Activated CD4-positive, alpha-beta memory T cell treated with anti-CD3 and anti-CD28 coated beads for 36 hours (primary cell): ENCODE measurements around the gene TCEA2. TPM values are rescaled to one million over a fixed set of nuclear protein-coding genes. Genes with fewer than 3 reads are reported as not detected.

Source experiments
- CTCF ChIA-PET: fragments of 350-600 bp; sonication (Branson Sonifier 250); formaldehyde crosslinking; loops from one replicate; lab custom pipeline; 2021; ENCODE audit warnings: antibody characterized with exemption, inconsistent platforms; lab: Charles Lee
- POLR2A ChIA-PET: fragments of 350-600 bp; sonication (Branson Sonifier 250); formaldehyde crosslinking; loops from one replicate; lab custom pipeline; 2021; ENCODE audit warnings: antibody characterized with exemption; lab: Charles Lee
- DNase-seq: peaks from one replicate; pipeline ENCODE4 v3.0.0-alpha.2; 2020
- H3K27ac Mint-ChIP-seq: one replicate; pipeline ENCODE4 v1.8.0; 2021; ENCODE audit warnings: mixed read lengths
- H3K27me3 Mint-ChIP-seq: one replicate; pipeline ENCODE4 v1.8.0; 2021; ENCODE audit warnings: mixed read lengths
- H3K36me3 Mint-ChIP-seq: one replicate; pipeline ENCODE4 v1.8.0; 2021; ENCODE audit warnings: mixed read lengths
- H3K4me1 Mint-ChIP-seq: one replicate; pipeline ENCODE4 v1.8.0; 2021; ENCODE audit warnings: low read depth, mixed read lengths
- H3K4me3 Mint-ChIP-seq: one replicate; pipeline ENCODE4 v1.8.0; 2021; ENCODE audit warnings: mild to moderate bottlenecking, mixed read lengths
- H3K9me3 Mint-ChIP-seq: one replicate; pipeline ENCODE4 v1.8.0; 2021; ENCODE audit warnings: mixed read lengths
- intact Hi-C: fragments of 100-400 bp; cut with micrococcal nuclease; formaldehyde crosslinking; loops from one replicate; pipeline ENCODE4 v1.15.1; 2023
- total RNA-seq, 2 experiments: library from RNA; stranded (reverse); gene quantifications; one replicate each; pipeline ENCODE4 v1.2.3, GENCODE V29; 2021

Gene TCEA2
- total RNA-seq, 2 experiments from 2014 or later, result 27.3 to 29.9 TPM

DNA sequence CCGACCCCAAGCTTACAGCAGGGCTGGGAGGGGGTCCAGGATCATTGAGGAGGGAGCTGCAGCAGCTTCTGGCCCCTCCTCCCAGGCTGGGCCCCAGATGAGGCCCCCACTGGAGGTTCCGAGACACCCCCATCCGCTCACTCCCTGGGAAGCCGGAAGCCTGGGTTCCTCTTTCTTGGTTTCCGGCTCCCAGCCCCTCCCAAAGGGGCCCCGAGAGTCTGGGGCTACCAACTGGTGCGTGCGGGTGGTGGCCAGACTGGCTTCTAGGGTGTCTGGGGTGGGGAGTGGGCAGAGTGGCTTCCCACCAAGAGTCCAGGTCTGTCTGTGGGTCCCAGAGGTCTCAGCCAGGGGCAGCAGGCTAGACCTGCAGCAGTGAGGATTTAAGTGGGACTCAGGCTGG is 14.1 kb downstream of the TCEA2 start:
- Mint-ChIP-seq H3K9me3 (no peaks in the 10 kb centered on the region), H3K27me3 (no peaks in the 10 kb centered on the region), H3K4me1 (peaks cover 15% of the 10 kb centered on the region), H3K27ac (peak overlapping the region; percentile 92), H3K4me3 (peak overlapping the region; percentile 90), H3K36me3 (peaks cover 3% of the 10 kb centered on the region)
- intact Hi-C loops, result loop anchor here (1.0 to 5.0 kb wide), 2 partner anchors 11 to 180 kb away; partner anchors contain the start of gene PCMTD2
- CTCF ChIA-PET, result interaction anchor here (0.6 to 3.6 kb wide), 4 partner anchors 14 to 123 kb away, joined by 3 to 18 read pairs (median 4); partner anchors contain the start of gene TCEA2
- peak; percentile 68 for DNase-seq
- POLR2A ChIA-PET, result interaction anchor here (1.5 to 1.7 kb wide), 3 partner anchors 11 to 179 kb away, joined by 3 to 5 read pairs (median 4); no protein-coding TSS in a partner anchor

- POLR2A ChIA-PET, result interaction anchor here (1.5 kb wide), 2 partner anchors 12 to 179 kb away, joined by 3 to 5 read pairs; no protein-coding TSS in a partner anchor
Observed at GRCh38 chr20:64077541-64077875, 14.5 kb downstream of the TCEA2 start.

GRCh38 chr20:64077876-64078551 is 15.0 kb downstream of the TCEA2 start:
- intact Hi-C loops, result loop anchor here (1.0 to 5.0 kb wide), 3 partner anchors 12 to 179 kb away; partner anchors contain the start of genes PCMTD2 and TCEA2

More at GRCh38 chr20:64077541-64077875, 14.5 kb downstream of the TCEA2 start:
- H3K4me3 Mint-ChIP-seq, result peak overlapping the region; percentile 90
- H3K27ac Mint-ChIP-seq, result peak overlapping the region; percentile 92
- no peak for DNase-seq
- intact Hi-C loops, result loop anchor here (1.0 to 5.0 kb wide), 2 partner anchors 11 to 180 kb away; partner anchors contain the start of gene PCMTD2
- CTCF ChIA-PET, result interaction anchor here (0.6 to 3.6 kb wide), 5 partner anchors 15 to 123 kb away, joined by 3 to 18 read pairs (median 4); partner anchors contain the start of gene TCEA2
- peaks cover 3% of the 10 kb centered on the region for H3K36me3 Mint-ChIP-seq
- H3K9me3 Mint-ChIP-seq, result no peaks in the 10 kb centered on the region
- peaks cover 17% of the 10 kb centered on the region for H3K4me1 Mint-ChIP-seq
- no peaks in the 10 kb centered on the region for H3K27me3 Mint-ChIP-seq

DNA sequence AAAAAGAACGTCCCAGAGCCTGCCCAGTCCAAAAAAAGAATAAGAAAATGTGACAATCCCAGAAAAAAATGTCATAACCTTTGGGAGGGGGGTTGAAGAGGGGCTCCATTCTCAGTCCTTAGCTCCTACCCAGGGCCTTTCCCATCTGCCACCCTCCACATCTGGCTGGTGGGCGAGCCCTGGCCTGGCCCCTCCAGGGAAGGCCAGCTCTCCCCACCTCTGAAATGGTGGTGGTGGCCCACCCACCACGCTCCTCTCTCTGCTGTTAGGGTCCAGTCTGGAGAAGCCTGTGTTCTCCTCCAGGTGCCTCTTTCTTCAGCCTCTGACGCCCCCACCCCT is 15.9 kb downstream of the TCEA2 start:
- Mint-ChIP-seq H3K9me3 (no peaks in the 10 kb centered on the region), H3K4me1 (peaks cover 24% of the 10 kb centered on the region), H3K27me3 (no peaks in the 10 kb centered on the region), H3K36me3 (peaks cover 3% of the 10 kb centered on the region), H3K27ac (peak overlapping the region; percentile 92), H3K4me3 (peak overlapping the region; percentile 90)
- intact Hi-C loops, result loop anchor here (1.0 to 5.0 kb wide), 2 partner anchors 16 to 178 kb away; partner anchors contain the start of genes PCMTD2 and TCEA2
- no peak for DNase-seq
- POLR2A ChIA-PET, result interaction anchor here (0.6 to 1.3 kb wide), 2 partner anchors 9 to 450 kb away, joined by 3 read pairs; no protein-coding TSS in a partner anchor
- CTCF ChIA-PET, result interaction anchor here (1.0 to 3.6 kb wide), 6 partner anchors 9 to 541 kb away, joined by 3 to 18 read pairs (median 5); no protein-coding TSS in a partner anchor

More at GRCh38 chr20:64077876-64078551, 15.0 kb downstream of the TCEA2 start:
- H3K27me3 Mint-ChIP-seq, result no peaks in the 10 kb centered on the region
- H3K27ac Mint-ChIP-seq, result peak overlapping the region; percentile 92
- H3K4me1 Mint-ChIP-seq, result peaks cover 21% of the 10 kb centered on the region
- ChIA-PET POLR2A (interaction anchor here (1.5 kb wide), 2 partner anchors 12 to 178 kb away, joined by 3 to 5 read pairs; no protein-coding TSS in a partner anchor), CTCF (interaction anchor here (0.5 to 3.6 kb wide), 5 partner anchors 8 to 84 kb away, joined by 3 to 18 read pairs (median 4); partner anchors contain the start of gene TCEA2)
- peak overlapping the region; percentile 90 for H3K4me3 Mint-ChIP-seq
- peaks cover 3% of the 10 kb centered on the region for H3K36me3 Mint-ChIP-seq
- no peaks in the 10 kb centered on the region for H3K9me3 Mint-ChIP-seq
- DNase-seq, result peak; percentile 77

DNA sequence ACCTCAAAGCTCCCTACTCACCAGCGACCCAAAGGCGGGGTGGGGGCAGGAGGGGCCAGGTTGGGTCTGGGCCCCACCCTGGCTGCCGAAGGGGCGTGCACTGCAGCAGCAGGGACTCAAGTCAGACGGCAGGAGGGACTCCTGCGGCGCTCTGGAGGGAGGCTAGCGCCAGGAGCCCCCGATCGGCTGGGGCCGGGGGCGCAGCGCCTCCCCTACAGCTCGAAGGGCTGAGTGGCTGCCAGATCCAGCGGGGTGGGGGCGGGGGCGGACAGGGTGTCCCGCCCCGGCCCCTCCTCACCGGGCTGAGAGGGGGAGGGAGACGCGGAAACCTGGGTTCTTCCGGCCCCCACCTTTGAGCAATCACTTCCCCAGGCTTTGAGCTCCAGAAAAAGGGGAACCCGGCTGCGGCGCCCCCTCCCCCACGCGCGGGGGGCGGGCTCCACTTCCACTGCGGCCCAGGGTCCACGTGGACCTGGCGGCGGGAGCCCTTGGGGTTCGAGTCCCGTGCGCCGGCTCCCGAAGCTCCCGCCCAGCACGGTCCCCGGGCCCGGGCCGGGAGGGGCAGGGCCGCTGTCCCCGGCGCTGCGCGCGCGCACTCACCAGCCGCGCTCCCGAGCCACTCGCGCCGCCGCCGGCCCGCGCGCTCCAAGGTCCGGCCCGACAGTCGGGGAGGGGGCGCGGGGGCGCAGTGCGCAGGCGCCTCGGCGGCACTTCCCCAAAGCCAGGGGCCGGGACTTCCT is 16.4 kb downstream of the TCEA2 start, which contains the start of gene RGS19:
RGS19 (minus strand) TSS at position 246 of the 740 bp plus-strand sequence. CDS start 2,632 bp downstream, outside the sequence.
- Mint-ChIP-seq H3K27me3 (peaks cover 3% of the 10 kb centered on the region), H3K36me3 (peaks cover 3% of the 10 kb centered on the region), H3K4me1 (peaks cover 27% of the 10 kb centered on the region), H3K27ac (peak within 1 kb of the TSS; percentile 92), H3K9me3 (no peaks in the 10 kb centered on the region), H3K4me3 (peak within 1 kb of the TSS; percentile 90)
- CTCF ChIA-PET, result interaction anchor here (0.7 to 3.6 kb wide), 8 partner anchors 10 to 542 kb away, joined by 3 to 18 read pairs (median 4); no protein-coding TSS in a partner anchor
- POLR2A ChIA-PET, result interaction anchor here (0.6 to 1.3 kb wide), 3 partner anchors 10 to 451 kb away, joined by 3 read pairs; partner anchors contain the start of gene TCEA2
- intact Hi-C loops, result loop anchor here (5.0 kb wide), 1 partner anchor 178 kb away; the partner anchor contains the start of gene PCMTD2
- peak; percentile 76 for DNase-seq

DNA sequence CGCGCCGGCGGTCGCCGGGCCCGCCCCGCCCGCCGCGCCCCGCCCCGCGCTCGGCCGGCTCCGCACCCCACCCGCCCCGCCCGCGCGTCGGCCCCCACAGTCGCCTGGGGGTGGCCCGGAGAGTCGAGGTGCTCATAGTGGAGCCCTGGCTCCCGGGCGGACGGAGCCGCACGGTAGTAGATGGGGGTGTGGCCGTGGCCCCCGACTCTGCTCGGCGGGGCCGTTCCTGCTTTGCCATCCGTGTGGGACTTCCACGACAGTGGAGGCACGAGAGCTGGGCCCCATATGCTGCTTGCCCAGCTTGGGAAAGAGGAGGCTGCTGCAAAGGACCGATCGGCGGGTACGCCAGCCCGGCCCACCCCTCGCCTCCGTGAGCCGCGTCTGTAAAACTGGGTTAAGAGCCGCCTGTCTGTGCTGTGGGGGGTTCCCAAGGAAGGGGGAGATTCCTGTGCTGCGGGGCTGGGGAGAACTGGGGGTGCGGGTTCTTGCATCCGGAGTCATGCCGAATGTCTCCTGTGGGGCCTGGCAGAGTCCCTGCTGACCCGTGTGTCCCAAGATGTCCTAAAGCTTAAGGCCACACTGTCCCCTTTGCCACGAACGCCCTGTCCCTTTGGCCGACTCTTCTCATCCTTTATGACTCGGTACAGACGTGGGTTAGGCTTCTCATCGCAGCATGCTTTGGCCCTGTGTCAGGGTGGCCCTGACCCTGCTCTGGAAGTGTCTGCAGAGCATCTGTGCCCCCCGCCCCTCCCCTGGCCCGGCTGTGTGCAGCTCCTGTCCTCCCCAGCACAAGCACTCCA is 17.2 kb downstream of the TCEA2 start, which contains the start of gene OPRL1:
OPRL1 (plus strand) TSS at position 70 of the 800 bp plus-strand sequence. CDS start 12,639 bp downstream, outside the sequence.
- ChIA-PET POLR2A (interaction anchor here (0.8 to 1.3 kb wide), 2 partner anchors 10 to 17 kb away, joined by 3 read pairs; partner anchors contain the start of gene TCEA2), CTCF (interaction anchor here (0.7 to 1.7 kb wide), 8 partner anchors 16 to 543 kb away, joined by 3 to 6 read pairs (median 3); no protein-coding TSS in a partner anchor)
- H3K4me1 Mint-ChIP-seq, result peaks cover 28% of the 10 kb centered on the region
- intact Hi-C loops, result no loop called here
- peaks cover 3% of the 10 kb centered on the region for H3K27me3 Mint-ChIP-seq
- DNase-seq, result no peak
- peaks cover 3% of the 10 kb centered on the region for H3K36me3 Mint-ChIP-seq
- H3K4me3 Mint-ChIP-seq, result peak within 1 kb of the TSS; percentile 90
- peak within 1 kb of the TSS; percentile 92 for H3K27ac Mint-ChIP-seq
- no peaks in the 10 kb centered on the region for H3K9me3 Mint-ChIP-seq

DNA sequence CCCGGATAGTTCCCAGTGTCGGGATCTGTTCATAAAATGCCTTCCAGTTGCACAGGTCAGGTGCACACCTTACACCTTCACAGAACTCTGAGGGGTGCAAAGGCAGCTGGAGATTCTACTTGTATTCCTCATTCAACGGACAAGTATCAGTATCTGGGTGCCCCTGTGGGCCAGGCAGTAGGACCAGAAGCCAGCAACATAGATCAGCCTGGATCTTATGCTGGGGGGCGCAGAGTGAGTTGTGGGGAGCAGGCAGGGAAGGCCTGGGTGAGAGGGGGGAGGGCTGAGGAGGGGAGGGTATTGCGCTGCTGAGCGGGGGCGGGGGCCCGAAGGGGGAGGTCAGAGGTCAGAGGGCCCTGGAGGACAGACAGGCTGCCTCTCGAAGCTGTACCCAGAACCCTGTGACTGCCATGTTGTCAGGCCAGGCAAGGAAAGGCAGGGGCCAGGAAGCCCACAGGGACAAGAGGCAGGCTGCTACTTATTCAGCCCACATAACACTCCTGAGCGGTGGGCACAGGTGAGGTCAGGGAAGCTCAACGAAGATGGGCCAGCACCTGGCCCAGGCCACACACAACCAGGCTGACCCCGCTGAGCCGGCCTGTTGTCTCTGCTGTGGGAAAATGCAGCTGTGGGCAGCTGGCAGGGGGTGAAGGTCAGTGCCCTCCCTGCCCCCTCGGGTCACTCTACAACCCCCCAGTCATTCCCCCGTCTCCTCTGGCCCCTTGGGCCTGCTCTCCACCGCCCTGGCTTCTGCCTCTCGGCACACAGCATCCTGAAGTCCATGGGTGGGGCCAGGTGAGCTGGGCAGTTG is 18.0 kb downstream of the TCEA2 start:
- peaks cover 28% of the 10 kb centered on the region for H3K4me1 Mint-ChIP-seq
- DNase-seq, result peak; percentile 10
- peaks cover 3% of the 10 kb centered on the region for H3K27me3 Mint-ChIP-seq
- peak overlapping the region; percentile 42 for H3K27ac Mint-ChIP-seq
- no peaks in the 10 kb centered on the region for H3K36me3 Mint-ChIP-seq
- H3K9me3 Mint-ChIP-seq, result no peaks in the 10 kb centered on the region
- intact Hi-C loops, result no loop called here
- peak overlapping the region; percentile 73 for H3K4me3 Mint-ChIP-seq
- ChIA-PET CTCF (interaction anchor here (1.1 to 5.1 kb wide), 5 partner anchors 22 to 205 kb away, joined by 3 to 51 read pairs (median 3); no protein-coding TSS in a partner anchor), POLR2A (no interaction called here)

DNA sequence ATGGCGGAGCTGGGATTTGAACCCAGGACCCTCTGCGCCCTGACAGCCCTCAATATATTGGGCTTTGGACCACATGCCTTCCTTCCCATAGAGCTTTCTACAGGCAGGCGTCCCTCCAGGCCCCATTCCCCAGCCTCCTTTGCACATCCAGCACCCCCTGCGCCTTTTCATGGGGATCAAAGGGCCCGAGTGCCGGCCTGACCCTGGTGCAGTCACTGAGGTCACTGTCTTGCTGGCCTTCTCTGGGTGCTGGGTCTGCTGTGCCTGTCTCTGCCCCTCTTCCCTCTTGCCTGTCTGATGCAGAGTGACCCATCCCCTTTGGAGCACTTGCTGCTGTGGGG is 18.6 kb downstream of the TCEA2 start:
- CTCF ChIA-PET, result interaction anchor here (1.4 to 5.1 kb wide), 3 partner anchors 21 to 204 kb away, joined by 3 to 51 read pairs (median 4); no protein-coding TSS in a partner anchor
- Mint-ChIP-seq H3K4me1 (peaks cover 28% of the 10 kb centered on the region), H3K4me3 (no peak overlapping the region), H3K27me3 (peaks cover 3% of the 10 kb centered on the region), H3K27ac (no peak overlapping the region), H3K9me3 (no peaks in the 10 kb centered on the region), H3K36me3 (no peaks in the 10 kb centered on the region)
- POLR2A ChIA-PET, result no interaction called here
- DNase-seq, result no peak
- intact Hi-C loops, result no loop called here

- Mint-ChIP-seq H3K9me3 (no peaks in the 10 kb centered on the region), H3K27ac (no peak overlapping the region), H3K4me1 (peaks cover 24% of the 10 kb centered on the region), H3K36me3 (no peaks in the 10 kb centered on the region), H3K27me3 (peaks cover 3% of the 10 kb centered on the region), H3K4me3 (peak overlapping the region; percentile 13)
- POLR2A ChIA-PET, result interaction anchor here (0.6 kb wide), 1 partner anchor 73 kb away, joined by 3 read pairs; no protein-coding TSS in a partner anchor
- DNase-seq, result no peak
- intact Hi-C loops, result no loop called here
- CTCF ChIA-PET, result interaction anchor here (0.7 to 5.1 kb wide), 5 partner anchors 14 to 204 kb away, joined by 3 to 51 read pairs (median 5); no protein-coding TSS in a partner anchor
Observed at GRCh38 chr20:64082126-64082731, 19.2 kb downstream of the TCEA2 start.
